SK-N-SH (cell line): Measurements from ENCODE around the gene RABEP2. TPM values are rescaled to one million over a fixed set of nuclear protein-coding genes. Genes with fewer than 3 reads are reported as not detected.

ENCODE experiments used
- CTCF ChIA-PET: fragments of 300-600, 350-600 bp; formaldehyde crosslinking; extraction: SDS; loops from one replicate; lab custom pipeline; 2021; lab: Yijun Ruan, JAX
- POLR2A ChIA-PET: fragments of 350-600 bp; sonication (Branson Sonifier 250); formaldehyde crosslinking; extraction: SDS; loops from one replicate; lab custom pipeline; 2020; ENCODE audit warnings: antibody characterized with exemption, inconsistent platforms; lab: Yijun Ruan, JAX
- DNase-seq: peaks from one replicate; pipeline ENCODE4 v3.0.0; 2012
- H2AFZ ChIP-seq: fragments of 200-600 bp; sonication (generic); 2 replicates; pipeline ENCODE4 v1.8.1; 2016; ENCODE audit warnings: antibody characterized with exemption, mild to moderate bottlenecking, low read depth
- H3F3A ChIP-seq: fragments of 200-600 bp; sonication (generic); replicated peaks from 2 replicates; pipeline ENCODE3; 2016; ENCODE audit warnings: antibody characterized with exemption, mild to moderate bottlenecking; ENCODE audit not compliant: insufficient read depth
- H3K27ac ChIP-seq, 2 experiments: fragments of 200-500 bp in 1 of 2; fragments of 200-600 bp in 1 of 2; sonication (Bioruptor generic) in 1 of 2; sonication (generic), shearing (Covaris generic) in 1 of 2; 2 replicates each; pipeline versions ENCODE4 v1.5.1 to v1.6.1; 2014 to 2016; ENCODE audit warnings: low read depth in 2 of 2, inconsistent platforms in 1 of 2, low read length in 1 of 2, mild to moderate bottlenecking in 1 of 2, mixed read lengths in 1 of 2
- H3K27me3 ChIP-seq: fragments of 200-600 bp; sonication (generic), shearing (Covaris generic); 2 replicates; pipeline ENCODE4 v1.6.1; 2016; ENCODE audit warnings: mixed run types; ENCODE audit not compliant: insufficient read depth
- H3K36me3 ChIP-seq, 2 experiments: fragments of 200-500 bp in 1 of 2; fragments of 200-600 bp in 1 of 2; sonication (Bioruptor generic) in 1 of 2; sonication (generic) in 1 of 2; replicated peaks in 1 of 2; 2 replicates each; pipeline versions ENCODE3 to v1.5.1; 2014 to 2016; ENCODE audit warnings: low read length in 1 of 2, mild to moderate bottlenecking in 1 of 2; ENCODE audit not compliant: insufficient read depth in 2 of 2, control insufficient read depth in 1 of 2
- H3K4me1 ChIP-seq, 2 experiments: fragments of 200-500 bp in 1 of 2; fragments of 200-600 bp in 1 of 2; sonication (Bioruptor generic) in 1 of 2; sonication (generic), shearing (Covaris generic) in 1 of 2; 2 replicates each; pipeline versions ENCODE4 v1.5.1 to v1.6.1; 2014 to 2016; ENCODE audit warnings: low read depth in 1 of 2, low read length in 1 of 2, mixed run types in 1 of 2; ENCODE audit not compliant: insufficient read depth in 2 of 2, control insufficient read depth in 1 of 2
- H3K4me2 ChIP-seq: fragments of 200-600 bp; sonication (generic), shearing (Covaris generic); 2 replicates; pipeline ENCODE4 v1.6.1; 2017; ENCODE audit warnings: mixed run types
- H3K4me3 ChIP-seq, 2 experiments: fragments of 200-500 bp in 1 of 2; fragments of 200-600 bp in 1 of 2; sonication (Bioruptor generic) in 1 of 2; sonication (generic), shearing (Covaris generic) in 1 of 2; 2 replicates each; pipeline versions ENCODE4 v1.5.1 to v1.8.1; 2014 to 2016; ENCODE audit warnings: low read depth in 2 of 2, inconsistent platforms in 1 of 2, low read length in 1 of 2, mild to moderate bottlenecking in 1 of 2, mixed read lengths in 1 of 2, moderate library complexity in 1 of 2
- H3K79me2 ChIP-seq: fragments of 200-600 bp; sonication (generic); 2 replicates; pipeline ENCODE4 v1.8.1; 2017; ENCODE audit warnings: mild to moderate bottlenecking; ENCODE audit not compliant: insufficient read depth
- H3K9ac ChIP-seq: fragments of 200-600 bp; sonication (generic); 2 replicates; pipeline ENCODE4 v1.6.1; 2017; ENCODE audit warnings: mixed run types
- H3K9me2 ChIP-seq: fragments of 200-600 bp; sonication (generic); 2 replicates; pipeline ENCODE4 v1.6.1; 2017; ENCODE audit warnings: mixed run types
- H3K9me3 ChIP-seq: fragments of 200-600 bp; sonication (generic); 2 replicates; pipeline ENCODE4 v1.6.1; 2017; ENCODE audit warnings: mixed run types, mild to moderate bottlenecking, moderate library complexity
- H4K20me1 ChIP-seq: fragments of 200-600 bp; sonication (generic); 2 replicates; pipeline ENCODE4 v1.6.1; 2017; ENCODE audit warnings: mild to moderate bottlenecking, mixed run types; ENCODE audit not compliant: insufficient read depth
- CHD2 ChIP-seq: fragments of 150-350 bp; IDR thresholded peaks from 2 replicates; pipeline ENCODE4 v1.6.1; 2018; ENCODE audit warnings: low read length; ENCODE audit not compliant: partially characterized antibody
- ELF1 ChIP-seq: IDR thresholded peaks from 2 replicates; pipeline ENCODE4 v1.4.0; 2012
- EP300 ChIP-seq, 2 experiments: IDR thresholded peaks; 2 replicates each; pipeline versions ENCODE4 v1.4.0 to v1.6.1; 2012; ENCODE audit warnings: borderline replicate concordance in 1 of 2, low read depth in 1 of 2, low read length in 1 of 2
- EZH2phosphoT487 ChIP-seq: fragments of 200-600 bp; sonication (generic); IDR thresholded peaks from 2 replicates; pipeline ENCODE4 v1.6.1; 2017; ENCODE audit warnings: low read depth, mixed run types, mild to moderate bottlenecking, antibody characterized with exemption, moderate library complexity, borderline replicate concordance
- FOXJ3 ChIP-seq: sonication (generic); formaldehyde crosslinking; IDR thresholded peaks from 2 replicates; pipeline ENCODE4 v1.5.1; 2020; ENCODE audit warnings: mild to moderate bottlenecking, missing genetic modification reagents
- FOXM1 ChIP-seq: IDR thresholded peaks from 2 replicates; pipeline ENCODE4 v1.4.0; 2012; ENCODE audit warnings: low read depth, mild to moderate bottlenecking
- JUND ChIP-seq: IDR thresholded peaks from 2 replicates; pipeline ENCODE4 v1.4.0; 2012
- MAX ChIP-seq: IDR thresholded peaks from 2 replicates; pipeline ENCODE4 v1.4.0; 2012; ENCODE audit warnings: low read depth
- MEF2A ChIP-seq: IDR thresholded peaks from 2 replicates; pipeline ENCODE4 v1.4.0; 2012; ENCODE audit warnings: low read depth, borderline replicate concordance
- MXI1 ChIP-seq: IDR thresholded peaks from 2 replicates; pipeline ENCODE4 v1.6.1; 2012; ENCODE audit warnings: mild to moderate bottlenecking, low read depth, low read length, improper control_type of control experiment
- NFIC ChIP-seq: IDR thresholded peaks from 2 replicates; pipeline ENCODE4 v1.4.0; 2012; ENCODE audit warnings: borderline replicate concordance
- NRF1 ChIP-seq: IDR thresholded peaks from 2 replicates; pipeline ENCODE4 v1.6.1; 2012; ENCODE audit warnings: low read depth, mild to moderate bottlenecking, low read length
- POLR2AphosphoS5 ChIP-seq: IDR thresholded peaks from 2 replicates; pipeline ENCODE4 v1.6.1; 2012; ENCODE audit warnings: low read depth, low read length
- RAD21 ChIP-seq: IDR thresholded peaks from 2 replicates; pipeline ENCODE4 v1.6.1; 2012; ENCODE audit warnings: mild to moderate bottlenecking, low read length
- RFX5 ChIP-seq: IDR thresholded peaks from 2 replicates; pipeline ENCODE4 v1.6.1; 2012; ENCODE audit warnings: mild to moderate bottlenecking, improper control_type of control experiment, low read length
- SMC3 ChIP-seq: IDR thresholded peaks from 2 replicates; pipeline ENCODE4 v1.6.1; 2012; ENCODE audit warnings: low read depth, low read length, improper control_type of control experiment
- TCF12 ChIP-seq: IDR thresholded peaks from 2 replicates; pipeline ENCODE4 v1.4.0; 2012
- USF1 ChIP-seq: IDR thresholded peaks from 2 replicates; pipeline ENCODE4 v1.4.0; 2012; ENCODE audit warnings: low read depth, borderline replicate concordance
- WGBS: methylation state at CpG from one replicate; pipeline ENCODE4 v1.1.6; 2017; ENCODE audit warnings: low lambda C conversion rate; 5-methylcytosine and 5-hydroxymethylcytosine counted together
- polyA plus RNA-seq, 3 experiments: library from polyadenylated mRNA; depleted of rRNA; stranded (reverse); fragments of >200 nt; gene quantifications; 2 replicates each; pipeline ENCODE4 v1.2.3, GENCODE V29; 2012
- TF ChIP-seq, protein P1 (sequence below): fragments of 150-350 bp; IDR thresholded peaks from 2 replicates; pipeline ENCODE4 v1.6.1; 2016; ENCODE audit warnings: mild to moderate bottlenecking, low read depth, low read length
- TF ChIP-seq, protein P2 (sequence below): IDR thresholded peaks from 2 replicates; pipeline ENCODE4; 2012
- TF ChIP-seq, protein P3 (sequence below): fragments of 150-350 bp; IDR thresholded peaks from 2 replicates; pipeline ENCODE4 v1.6.1; 2017; ENCODE audit warnings: antibody characterized with exemption, low read length, low read depth, borderline replicate concordance

RABEP2 gene
- polyA plus RNA-seq, 1 of the 3 experiments (the other 2 are of a cell fraction) = 46.1 TPM

- CTCF ChIA-PET = interaction anchor here (1.4 kb wide), 1 partner anchor 13 kb away, joined by 6 read pairs; no protein-coding TSS in a partner anchor
- DNase-seq = no peak
- H3K9me2 ChIP-seq = no peaks in the 10 kb centered on the region
- no peaks in the 10 kb centered on the region for H3F3A ChIP-seq
- no peak overlapping the region for H3K4me2 ChIP-seq
- peaks cover 8% of the 10 kb centered on the region; the same call in 1 of the 2 replicates for H3K79me2 ChIP-seq
- POLR2A ChIA-PET = no interaction called here
- WGBS = over 99% methylated on average over 9 of the region's 9 CpGs
- no peak overlapping the region for H2AFZ ChIP-seq
- no peak overlapping the region for H3K9ac ChIP-seq
- no peaks in the 10 kb centered on the region for H3K4me1 ChIP-seq
- H3K36me3 ChIP-seq = peaks cover 50 to 51% of the 10 kb centered on the region in 2 experiments
- H3K9me3 ChIP-seq = no peaks in the 10 kb centered on the region
- no peaks in the 10 kb centered on the region for H4K20me1 ChIP-seq
- no peaks in the 10 kb centered on the region for H3K27me3 ChIP-seq
- no peak for TF ChIP-seq CHD2
- no peak for TF ChIP-seq POLR2AphosphoS5
- TF ChIP-seq, protein P1, sequence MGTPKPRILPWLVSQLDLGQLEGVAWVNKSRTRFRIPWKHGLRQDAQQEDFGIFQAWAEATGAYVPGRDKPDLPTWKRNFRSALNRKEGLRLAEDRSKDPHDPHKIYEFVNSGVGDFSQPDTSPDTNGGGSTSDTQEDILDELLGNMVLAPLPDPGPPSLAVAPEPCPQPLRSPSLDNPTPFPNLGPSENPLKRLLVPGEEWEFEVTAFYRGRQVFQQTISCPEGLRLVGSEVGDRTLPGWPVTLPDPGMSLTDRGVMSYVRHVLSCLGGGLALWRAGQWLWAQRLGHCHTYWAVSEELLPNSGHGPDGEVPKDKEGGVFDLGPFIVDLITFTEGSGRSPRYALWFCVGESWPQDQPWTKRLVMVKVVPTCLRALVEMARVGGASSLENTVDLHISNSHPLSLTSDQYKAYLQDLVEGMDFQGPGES = no peak
- TF ChIP-seq EZH2phosphoT487 = no peak
- TF ChIP-seq SMC3 = no peak
- TF ChIP-seq, protein P2, sequence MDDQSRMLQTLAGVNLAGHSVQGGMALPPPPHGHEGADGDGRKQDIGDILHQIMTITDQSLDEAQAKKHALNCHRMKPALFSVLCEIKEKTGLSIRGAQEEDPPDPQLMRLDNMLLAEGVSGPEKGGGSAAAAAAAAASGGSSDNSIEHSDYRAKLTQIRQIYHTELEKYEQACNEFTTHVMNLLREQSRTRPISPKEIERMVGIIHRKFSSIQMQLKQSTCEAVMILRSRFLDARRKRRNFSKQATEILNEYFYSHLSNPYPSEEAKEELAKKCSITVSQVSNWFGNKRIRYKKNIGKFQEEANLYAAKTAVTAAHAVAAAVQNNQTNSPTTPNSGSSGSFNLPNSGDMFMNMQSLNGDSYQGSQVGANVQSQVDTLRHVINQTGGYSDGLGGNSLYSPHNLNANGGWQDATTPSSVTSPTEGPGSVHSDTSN = no peak
- no peak for TF ChIP-seq NFIC
- TF ChIP-seq, all 33 proteins: peak for 0
- Histone ChIP-seq H3K4me3 (no peak overlapping the region), H3K27ac (no peak overlapping the region)
Observed at GRCh38 chr16:28958216-28958615, 33.2 kb upstream of the RABEP2 start.

DNA sequence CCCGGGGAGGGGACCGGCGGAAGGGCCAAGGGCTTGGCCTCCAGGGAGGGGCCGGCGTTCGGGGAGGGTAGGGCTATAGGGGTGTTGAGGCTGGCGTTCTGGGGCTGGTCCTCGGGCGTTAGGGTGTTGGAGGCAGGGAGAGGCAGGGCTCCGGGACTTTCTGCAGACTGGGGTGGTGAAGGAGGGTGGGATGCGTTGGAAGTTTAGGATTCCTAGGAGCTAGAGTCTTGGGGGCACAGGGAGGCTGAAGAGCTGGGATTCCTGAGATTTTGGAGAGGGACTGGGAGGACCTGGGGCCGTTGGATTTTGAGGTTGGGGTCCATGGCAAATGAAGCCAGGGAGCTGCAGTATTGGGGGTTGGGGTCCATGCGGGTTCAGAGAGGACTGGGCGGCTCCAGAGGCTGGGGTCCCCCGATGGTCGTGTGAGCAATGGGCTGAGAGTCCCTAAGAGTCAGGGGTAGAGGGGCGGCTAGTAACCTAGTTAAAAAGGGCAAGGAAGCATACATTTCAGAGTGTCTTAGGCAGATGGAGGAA lies 26.4 kb upstream of the RABEP2 start:
- H3K79me2 ChIP-seq = peaks cover 31% of the 10 kb centered on the region
- H3K27me3 ChIP-seq = no peaks in the 10 kb centered on the region
- H2AFZ ChIP-seq = peak overlapping the region; percentile 81; the same call in 1 of the 2 replicates
- H3F3A ChIP-seq = peaks cover 3% of the 10 kb centered on the region
- ChIA-PET POLR2A (interaction anchor here (1.0 to 2.0 kb wide), 2 partner anchors 22 to 106 kb away, joined by 3 to 10 read pairs; no protein-coding TSS in a partner anchor), CTCF (interaction anchor here (0.6 to 1.7 kb wide), 3 partner anchors 23 to 963 kb away, joined by 3 to 8 read pairs (median 7); partner anchors contain the start of gene SPNS1)
- peak overlapping the region; percentile 68 to 93 for H3K4me3 ChIP-seq
- H4K20me1 ChIP-seq = no peaks in the 10 kb centered on the region
- H3K4me2 ChIP-seq = peak overlapping the region; percentile 92
- peak overlapping the region; percentile 45 to 58; a peak in 2 of 4 replicates for H3K27ac ChIP-seq
- H3K9me2 ChIP-seq = no peaks in the 10 kb centered on the region
- peaks cover 5 to 7% of the 10 kb centered on the region in 2 experiments; a peak in 1 of 4 replicates for H3K4me1 ChIP-seq
- peaks cover 23 to 31% of the 10 kb centered on the region in 2 experiments for H3K36me3 ChIP-seq
- WGBS = 2% methylated on average over 11 of the region's 17 CpGs
- H3K9ac ChIP-seq = peak overlapping the region; percentile 86
- DNase-seq = no peak
- no peaks in the 10 kb centered on the region for H3K9me3 ChIP-seq
- TF ChIP-seq ELF1 (no peak), TCF12 (no peak), FOXJ3 (CRISPR knock-in tag) (no peak), EP300 (IDR thresholded peaks at IDR 0.05; ENCODE audit: borderline replicate concordance in 1 of 2, low read depth in 1 of 2, low read length in 1 of 2) (no peak), FOXM1 (no peak), MXI1 (no peak), MAX (no peak), USF1 (no peak), EZH2phosphoT487 (no peak), JUND (no peak), NRF1 (no peak), MEF2A (no peak), RAD21 (no peak), RFX5 (no peak)
- TF ChIP-seq, protein P2 = no peak
- TF ChIP-seq, protein P1 = no peak
- TF ChIP-seq, protein P3, sequence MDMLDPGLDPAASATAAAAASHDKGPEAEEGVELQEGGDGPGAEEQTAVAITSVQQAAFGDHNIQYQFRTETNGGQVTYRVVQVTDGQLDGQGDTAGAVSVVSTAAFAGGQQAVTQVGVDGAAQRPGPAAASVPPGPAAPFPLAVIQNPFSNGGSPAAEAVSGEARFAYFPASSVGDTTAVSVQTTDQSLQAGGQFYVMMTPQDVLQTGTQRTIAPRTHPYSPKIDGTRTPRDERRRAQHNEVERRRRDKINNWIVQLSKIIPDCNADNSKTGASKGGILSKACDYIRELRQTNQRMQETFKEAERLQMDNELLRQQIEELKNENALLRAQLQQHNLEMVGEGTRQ = no peak
